ENCODE data around the gene CALN1. TPM values are rescaled to one million over a fixed set of nuclear protein-coding genes. Genes with fewer than 3 reads are reported as not detected.

Gene CALN1
- total RNA-seq, 4 donors from 2014 or later, result under 0.01 to 1.2 (median 0.22) TPM; not detected in 1

- WGBS, 2 donors, result 39 to 50% methylated on average over 1 of the region's 1 CpG
- TF ChIP-seq CTCF (IDR thresholded peaks at IDR 0.05) (no peak), POLR2A (IDR thresholded peaks at IDR 0.05) (no peak), EP300 (IDR thresholded peaks at IDR 0.05) (no peak)
- H3K36me3 ChIP-seq, result no peaks in the 10 kb centered on the region
- no peak for DNase-seq (ENCODE audit: low spot score in 2 of 2)
- peaks cover 0 to 38% (median 0%) of the 10 kb centered on the region in 4 donors for H3K9me3 ChIP-seq
- no peaks in the 10 kb centered on the region for H3K4me1 ChIP-seq
- H3K27me3 ChIP-seq, result no peaks in the 10 kb centered on the region
- no peak overlapping the region for H3K27ac ChIP-seq
- no peak overlapping the region for H3K4me3 ChIP-seq
Observed at GRCh38 chr7:72039460-72039859, 372.7 kb downstream of the CALN1 start.

- WGBS, 2 donors, result 55 to 62% methylated on average over 5 of the region's 5 CpGs
Observed at GRCh38 chr7:72038022-72038732, 374.0 kb downstream of the CALN1 start.

GRCh38 chr7:72037516-72037915 is 374.6 kb downstream of the CALN1 start:
- Histone ChIP-seq H3K4me3 (no peak overlapping the region), H3K4me1 (no peaks in the 10 kb centered on the region), H3K27me3 (no peaks in the 10 kb centered on the region), H3K27ac (no peak overlapping the region), H3K9me3 (peaks cover 0 to 43% (median 0%) of the 10 kb centered on the region in 4 donors), H3K36me3 (no peaks in the 10 kb centered on the region)
- WGBS, 2 donors, result 38 to 42% methylated on average over 2 of the region's 2 CpGs
- no peak for DNase-seq (ENCODE audit: low spot score in 2 of 2)
- TF ChIP-seq CTCF (IDR thresholded peaks at IDR 0.05) (no peak), POLR2A (IDR thresholded peaks at IDR 0.05) (no peak)

More at GRCh38 chr7:72038022-72038732, 374.0 kb downstream of the CALN1 start:
- no peak overlapping the region for H3K27ac ChIP-seq
- no peaks in the 10 kb centered on the region for H3K36me3 ChIP-seq
- no peak overlapping the region for H3K4me3 ChIP-seq
- TF ChIP-seq CTCF (IDR thresholded peaks at IDR 0.05), result no peak
- no peak for TF ChIP-seq EP300 (IDR thresholded peaks at IDR 0.05)
- TF ChIP-seq POLR2A (IDR thresholded peaks at IDR 0.05), result no peak
- H3K27me3 ChIP-seq, result no peaks in the 10 kb centered on the region
- DNase-seq (ENCODE audit: low spot score in 2 of 2), result no peak
- H3K4me1 ChIP-seq, result no peaks in the 10 kb centered on the region
- peaks cover 0 to 43% (median 0%) of the 10 kb centered on the region in 4 donors for H3K9me3 ChIP-seq

- Histone ChIP-seq H3K27me3 (no peaks in the 10 kb centered on the region), H3K4me3 (no peak overlapping the region), H3K4me1 (no peaks in the 10 kb centered on the region), H3K9me3 (peaks cover 0 to 27% (median 0%) of the 10 kb centered on the region in 4 donors), H3K36me3 (no peaks in the 10 kb centered on the region), H3K27ac (no peak overlapping the region)
- 71 to 91% methylated on average over 1 of the region's 1 CpG for WGBS, 2 donors
- no peak for TF ChIP-seq EP300 (IDR thresholded peaks at IDR 0.05)
- no peak for TF ChIP-seq CTCF (IDR thresholded peaks at IDR 0.05)
- no peak for TF ChIP-seq POLR2A (IDR thresholded peaks at IDR 0.05)
- no peak for DNase-seq (ENCODE audit: low spot score in 2 of 2)
Observed at GRCh38 chr7:72035266-72035665, 376.9 kb downstream of the CALN1 start.

- Histone ChIP-seq H3K27me3 (no peaks in the 10 kb centered on the region), H3K4me1 (no peaks in the 10 kb centered on the region), H3K4me3 (no peak overlapping the region), H3K27ac (no peak overlapping the region), H3K36me3 (no peaks in the 10 kb centered on the region), H3K9me3 (peaks cover 0 to 35% (median 0%) of the 10 kb centered on the region in 4 donors)
- no peak for DNase-seq (ENCODE audit: low spot score in 2 of 2)
- TF ChIP-seq CTCF (IDR thresholded peaks at IDR 0.05), result no peak
- TF ChIP-seq EP300 (IDR thresholded peaks at IDR 0.05), result no peak
- no peak for TF ChIP-seq POLR2A (IDR thresholded peaks at IDR 0.05)
- 9 to 20% methylated on average over 1 of the region's 1 CpG for WGBS, 2 donors
Observed at GRCh38 chr7:72032934-72033333, 379.2 kb downstream of the CALN1 start.
